ENCODE data around the gene ASB11. TPM values are rescaled to one million over a fixed set of nuclear protein-coding genes. Genes with fewer than 3 reads are reported as not detected.
"Not testable (repeated sequence)": the region's sequence is repeated elsewhere in the genome, so short reads cannot be mapped to it uniquely, and the experiment has no call there.

The ASB11 gene
- total RNA-seq, 1 experiment from 2014 or later: not detected

DNA sequence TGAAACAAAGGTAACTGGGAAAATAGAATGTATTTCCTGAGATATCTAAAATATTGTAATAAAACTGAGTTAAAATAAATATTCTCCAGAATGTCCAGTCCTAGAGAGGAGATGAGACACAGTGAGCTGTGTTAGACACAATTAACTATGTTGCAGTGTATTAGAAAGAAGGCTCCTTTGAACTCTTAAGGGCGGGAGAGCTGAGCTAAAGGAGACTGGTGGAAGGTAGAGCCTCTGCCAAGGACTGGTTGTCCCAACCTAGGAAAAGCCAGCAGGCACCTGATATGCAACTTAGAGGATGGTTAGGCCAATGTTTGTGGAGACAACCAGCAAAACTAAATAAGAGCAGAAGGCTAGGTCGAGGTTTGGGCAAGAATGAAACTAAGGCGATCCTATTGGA lies 4.3 kb downstream of the ASB11 start:
- no peaks in the 10 kb centered on the region for H3K36me3 Mint-ChIP-seq (ENCODE audit: insufficient read depth, unreplicated experiment)
- no peaks in the 10 kb centered on the region for H3K27me3 Mint-ChIP-seq (ENCODE audit: unreplicated experiment)
- no peaks in the 10 kb centered on the region for H3K4me1 Mint-ChIP-seq (ENCODE audit: low read depth, unreplicated experiment)
- CTCF ChIA-PET: interaction anchor here (0.7 kb wide), 1 partner anchor 1212 kb away, joined by 3 read pairs; no protein-coding TSS in a partner anchor
- TF ChIP-seq, protein P1, sequence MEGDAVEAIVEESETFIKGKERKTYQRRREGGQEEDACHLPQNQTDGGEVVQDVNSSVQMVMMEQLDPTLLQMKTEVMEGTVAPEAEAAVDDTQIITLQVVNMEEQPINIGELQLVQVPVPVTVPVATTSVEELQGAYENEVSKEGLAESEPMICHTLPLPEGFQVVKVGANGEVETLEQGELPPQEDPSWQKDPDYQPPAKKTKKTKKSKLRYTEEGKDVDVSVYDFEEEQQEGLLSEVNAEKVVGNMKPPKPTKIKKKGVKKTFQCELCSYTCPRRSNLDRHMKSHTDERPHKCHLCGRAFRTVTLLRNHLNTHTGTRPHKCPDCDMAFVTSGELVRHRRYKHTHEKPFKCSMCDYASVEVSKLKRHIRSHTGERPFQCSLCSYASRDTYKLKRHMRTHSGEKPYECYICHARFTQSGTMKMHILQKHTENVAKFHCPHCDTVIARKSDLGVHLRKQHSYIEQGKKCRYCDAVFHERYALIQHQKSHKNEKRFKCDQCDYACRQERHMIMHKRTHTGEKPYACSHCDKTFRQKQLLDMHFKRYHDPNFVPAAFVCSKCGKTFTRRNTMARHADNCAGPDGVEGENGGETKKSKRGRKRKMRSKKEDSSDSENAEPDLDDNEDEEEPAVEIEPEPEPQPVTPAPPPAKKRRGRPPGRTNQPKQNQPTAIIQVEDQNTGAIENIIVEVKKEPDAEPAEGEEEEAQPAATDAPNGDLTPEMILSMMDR (IDR thresholded peaks at IDR 0.05; ENCODE audit: unreplicated experiment): no peak
- no peak overlapping the region for H3K4me3 Mint-ChIP-seq (ENCODE audit: low read depth, unreplicated experiment)
- H3K9me3 Mint-ChIP-seq (ENCODE audit: low read depth, unreplicated experiment): no peaks in the 10 kb centered on the region
- BruUV-seq (replicated peaks): no TSS peak
- DNase-seq: no peak
- H3K27ac Mint-ChIP-seq (ENCODE audit: unreplicated experiment): no peak overlapping the region
- intact Hi-C loops (cut with micrococcal nuclease; ENCODE audit: unreplicated experiment): no loop called here

DNA sequence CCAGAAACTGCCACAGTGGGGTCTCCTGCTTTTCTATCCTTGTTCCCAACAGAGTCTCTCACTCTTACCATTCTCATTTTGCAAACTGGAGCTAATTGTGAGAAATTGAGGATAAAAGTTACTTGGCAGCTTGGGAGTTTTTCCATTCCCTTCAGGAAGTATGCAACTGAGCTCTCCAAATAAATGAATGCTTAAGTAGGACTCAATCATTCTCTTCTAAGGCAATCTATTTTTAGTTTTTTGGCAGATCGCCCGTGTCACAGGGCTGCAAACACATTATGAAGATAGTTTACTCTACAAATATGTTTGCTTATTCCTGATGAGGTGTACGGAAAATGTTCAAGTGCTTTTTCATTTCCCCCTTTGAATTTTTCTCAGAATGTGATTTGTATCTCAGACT lies 5.3 kb downstream of the ASB11 start:
- Mint-ChIP-seq H3K27me3 (ENCODE audit: unreplicated experiment) (no peaks in the 10 kb centered on the region), H3K4me1 (ENCODE audit: low read depth, unreplicated experiment) (no peaks in the 10 kb centered on the region), H3K27ac (ENCODE audit: unreplicated experiment) (peak overlapping the region; percentile 54), H3K36me3 (ENCODE audit: insufficient read depth, unreplicated experiment) (no peaks in the 10 kb centered on the region), H3K9me3 (ENCODE audit: low read depth, unreplicated experiment) (no peaks in the 10 kb centered on the region), H3K4me3 (ENCODE audit: low read depth, unreplicated experiment) (no peak overlapping the region)
- TF ChIP-seq, protein P1 (IDR thresholded peaks at IDR 0.05; ENCODE audit: unreplicated experiment): no peak
- intact Hi-C loops (cut with micrococcal nuclease; ENCODE audit: unreplicated experiment): no loop called here
- no TSS peak for BruUV-seq (replicated peaks)
- CTCF ChIA-PET: no interaction called here
- DNase-seq: peak; percentile 33

DNA sequence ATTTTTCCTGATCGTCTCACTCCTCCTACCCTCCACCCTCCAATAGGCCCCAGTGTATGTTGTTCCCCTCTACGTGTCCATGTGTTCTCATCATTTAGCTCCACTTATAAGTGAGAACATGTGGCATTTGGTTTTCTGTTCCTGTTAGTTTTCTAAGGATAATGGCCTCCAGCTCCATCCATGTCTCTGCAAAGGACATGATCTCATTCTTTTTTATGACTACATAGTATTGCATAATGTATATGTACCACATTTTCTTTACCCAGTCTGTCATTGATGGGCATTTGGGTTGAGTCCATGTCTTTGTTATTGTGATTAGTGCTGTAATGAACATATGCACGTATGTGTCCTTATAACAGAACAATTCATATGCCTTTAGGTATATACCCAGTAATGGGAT lies 9.5 kb downstream of the ASB11 start:
- CTCF ChIA-PET; H3K4me3 Mint-ChIP-seq (ENCODE audit: low read depth, unreplicated experiment); DNase-seq; H3K27ac Mint-ChIP-seq (ENCODE audit: unreplicated experiment); BruUV-seq (replicated peaks); H3K36me3 Mint-ChIP-seq (ENCODE audit: insufficient read depth, unreplicated experiment); intact Hi-C loops (cut with micrococcal nuclease; ENCODE audit: unreplicated experiment); H3K9me3 Mint-ChIP-seq (ENCODE audit: low read depth, unreplicated experiment); H3K27me3 Mint-ChIP-seq (ENCODE audit: unreplicated experiment): not testable (repeated sequence)
- peaks cover 13% of the 10 kb centered on the region for H3K4me1 Mint-ChIP-seq (ENCODE audit: low read depth, unreplicated experiment)

DNA sequence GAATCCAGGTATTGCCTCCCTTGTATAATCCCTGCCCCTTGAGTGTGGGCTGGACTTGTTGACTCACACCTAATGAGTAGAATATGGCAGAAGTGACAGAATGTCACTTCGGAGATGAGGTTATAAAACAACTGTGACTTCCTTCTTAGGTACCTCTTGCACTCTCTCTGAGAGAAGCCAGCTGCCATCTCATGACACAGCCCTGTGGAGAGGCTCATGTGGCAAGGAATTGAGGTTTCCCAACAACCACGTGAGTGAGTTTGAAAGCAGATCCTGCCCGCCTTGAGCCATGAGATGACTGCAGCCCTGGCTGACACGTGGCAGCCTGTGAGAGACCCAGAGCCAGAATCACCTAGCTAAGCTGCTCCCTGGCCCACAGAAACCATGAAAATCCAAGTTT lies 13.5 kb downstream of the ASB11 start:
- intact Hi-C loops (cut with micrococcal nuclease; ENCODE audit: unreplicated experiment): no loop called here
- Mint-ChIP-seq H3K4me1 (ENCODE audit: low read depth, unreplicated experiment) (peaks cover 47% of the 10 kb centered on the region), H3K27me3 (ENCODE audit: unreplicated experiment) (no peaks in the 10 kb centered on the region), H3K4me3 (ENCODE audit: low read depth, unreplicated experiment) (no peak overlapping the region), H3K27ac (ENCODE audit: unreplicated experiment) (no peak overlapping the region), H3K9me3 (ENCODE audit: low read depth, unreplicated experiment) (no peaks in the 10 kb centered on the region), H3K36me3 (ENCODE audit: insufficient read depth, unreplicated experiment) (no peaks in the 10 kb centered on the region)
- peak; percentile 19 for DNase-seq
- TF ChIP-seq, protein P1 (IDR thresholded peaks at IDR 0.05; ENCODE audit: unreplicated experiment): no peak
- CTCF ChIA-PET: interaction anchor here (0.5 to 1.0 kb wide), 2 partner anchors 12 to 1696 kb away, joined by 3 to 4 read pairs; no protein-coding TSS in a partner anchor
- BruUV-seq (replicated peaks): no TSS peak

DNA sequence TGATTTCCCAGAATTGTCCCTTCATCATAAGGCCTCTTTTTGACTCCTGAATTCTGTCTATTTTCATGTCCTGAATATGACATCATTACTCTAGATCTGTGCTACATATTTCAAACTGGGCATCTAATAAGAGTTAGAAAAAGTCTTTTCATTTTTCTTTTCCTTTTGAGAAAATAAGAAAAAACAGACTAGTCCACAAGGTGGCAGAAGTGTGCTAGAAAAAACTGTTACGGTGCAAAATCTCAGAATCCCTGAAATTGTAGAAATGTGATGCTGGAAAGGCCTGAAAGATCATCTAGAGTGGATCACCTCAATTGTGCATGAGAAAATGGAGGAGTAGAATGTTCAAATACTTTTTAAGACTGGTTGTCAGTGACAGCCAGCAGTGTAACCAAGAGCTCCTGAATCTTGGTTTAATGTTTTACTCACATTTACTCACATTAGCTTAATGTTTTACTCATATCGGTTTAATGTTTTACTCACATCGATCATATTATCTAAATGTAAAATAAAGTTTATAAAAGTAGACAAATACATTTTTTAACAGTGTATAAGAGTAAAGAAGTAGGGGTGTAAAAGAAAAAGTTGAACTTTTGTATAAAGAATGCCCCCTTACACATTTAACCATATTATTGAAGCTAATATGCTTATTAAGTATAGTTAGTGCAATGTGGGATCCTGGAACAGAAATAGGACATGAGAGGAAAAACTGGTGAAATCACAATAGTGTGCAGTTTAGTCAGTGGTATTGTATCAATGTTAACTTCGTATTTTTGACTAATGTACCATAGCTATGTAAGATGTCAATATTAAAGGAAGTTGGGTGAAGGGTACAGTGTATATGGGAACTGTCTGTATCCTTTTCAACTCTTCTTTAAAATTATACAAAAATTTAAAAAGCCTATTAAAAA lies 15.2 kb downstream of the ASB11 start:
- TF ChIP-seq, protein P1 (IDR thresholded peaks at IDR 0.05; ENCODE audit: unreplicated experiment): no peak
- Mint-ChIP-seq H3K9me3 (ENCODE audit: low read depth, unreplicated experiment) (no peaks in the 10 kb centered on the region), H3K4me3 (ENCODE audit: low read depth, unreplicated experiment) (peak overlapping the region; percentile 9), H3K36me3 (ENCODE audit: insufficient read depth, unreplicated experiment) (no peaks in the 10 kb centered on the region), H3K27ac (ENCODE audit: unreplicated experiment) (peak overlapping the region; percentile 53), H3K27me3 (ENCODE audit: unreplicated experiment) (no peaks in the 10 kb centered on the region), H3K4me1 (ENCODE audit: low read depth, unreplicated experiment) (peaks cover 48% of the 10 kb centered on the region)
- no TSS peak for BruUV-seq (replicated peaks)
- intact Hi-C loops (cut with micrococcal nuclease; ENCODE audit: unreplicated experiment): no loop called here
- CTCF ChIA-PET: interaction anchor here (0.6 to 1.0 kb wide), 7 partner anchors 9 to 1620 kb away, joined by 3 to 7 read pairs (median 3); partner anchors contain the start of gene ASB9
- no peak for DNase-seq

All from Calu3 (cell line).